GM20000 (cell line): ENCODE data around the gene ITPR3.

Source experiments
- DNase-seq: peaks from one replicate; pipeline ENCODE4 v3.0.0; 2012; ENCODE audit warnings: low spot score
- CTCF ChIP-seq: IDR thresholded peaks from 2 replicates; pipeline ENCODE4 v1.5.1; 2012; ENCODE audit warnings: mild to moderate bottlenecking, control low read depth; ENCODE audit errors: extremely low read depth, missing control alignments

Gene ITPR3

GRCh38 chr6:33729059-33729458 lies 107.9 kb downstream of the ITPR3 start:
- DNase-seq, result no peak
- no peak for TF ChIP-seq CTCF

DNA sequence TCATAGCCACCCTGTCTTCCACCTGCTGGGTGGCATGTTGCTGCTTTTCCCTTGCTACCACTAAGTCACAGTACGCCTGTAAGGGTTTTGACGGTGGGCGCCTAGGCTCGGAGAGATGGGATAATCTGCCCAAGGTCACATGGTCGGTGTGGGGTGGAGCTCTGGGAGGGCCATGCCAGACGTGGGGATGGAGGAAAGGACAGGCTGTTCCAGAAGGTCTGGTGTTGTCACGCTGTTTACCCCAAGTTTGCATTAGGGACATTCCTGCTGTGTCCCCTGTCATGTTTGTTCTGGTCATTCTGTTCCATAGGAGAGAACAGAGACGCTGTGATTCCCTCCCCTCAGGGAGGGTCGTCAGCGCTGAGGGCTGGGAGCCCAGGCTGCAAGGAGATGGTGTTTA lies 109.5 kb downstream of the ITPR3 start:
- no peak for TF ChIP-seq CTCF
- no peak for DNase-seq

GRCh38 chr6:33731035-33731434 lies 109.9 kb downstream of the ITPR3 start:
- no peak for TF ChIP-seq CTCF
- DNase-seq, result no peak

GRCh38 chr6:33731751-33732282 lies 110.7 kb downstream of the ITPR3 start:
- TF ChIP-seq CTCF, result no peak
- no peak for DNase-seq

DNA sequence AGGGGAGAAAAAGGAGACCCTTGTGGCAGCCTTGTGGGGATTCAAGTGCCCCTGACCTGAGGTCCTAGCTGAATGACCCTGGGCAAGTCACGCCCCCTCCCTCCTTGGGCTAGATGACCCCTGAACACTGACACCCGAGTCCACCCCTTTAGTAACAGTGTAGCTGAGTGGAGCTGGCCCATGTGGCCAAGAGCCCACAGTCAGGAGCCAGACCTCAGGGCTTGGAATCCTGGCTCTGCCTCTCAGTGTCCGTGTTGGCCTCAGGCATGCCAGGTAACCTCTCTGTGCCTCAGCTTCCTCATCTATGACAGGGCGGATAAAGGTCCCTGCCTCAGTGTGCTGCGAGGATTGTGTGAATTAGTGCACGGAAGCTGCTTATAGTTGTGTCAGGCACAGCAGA lies 111.3 kb downstream of the ITPR3 start:
- no peak for TF ChIP-seq CTCF
- no peak for DNase-seq

DNA sequence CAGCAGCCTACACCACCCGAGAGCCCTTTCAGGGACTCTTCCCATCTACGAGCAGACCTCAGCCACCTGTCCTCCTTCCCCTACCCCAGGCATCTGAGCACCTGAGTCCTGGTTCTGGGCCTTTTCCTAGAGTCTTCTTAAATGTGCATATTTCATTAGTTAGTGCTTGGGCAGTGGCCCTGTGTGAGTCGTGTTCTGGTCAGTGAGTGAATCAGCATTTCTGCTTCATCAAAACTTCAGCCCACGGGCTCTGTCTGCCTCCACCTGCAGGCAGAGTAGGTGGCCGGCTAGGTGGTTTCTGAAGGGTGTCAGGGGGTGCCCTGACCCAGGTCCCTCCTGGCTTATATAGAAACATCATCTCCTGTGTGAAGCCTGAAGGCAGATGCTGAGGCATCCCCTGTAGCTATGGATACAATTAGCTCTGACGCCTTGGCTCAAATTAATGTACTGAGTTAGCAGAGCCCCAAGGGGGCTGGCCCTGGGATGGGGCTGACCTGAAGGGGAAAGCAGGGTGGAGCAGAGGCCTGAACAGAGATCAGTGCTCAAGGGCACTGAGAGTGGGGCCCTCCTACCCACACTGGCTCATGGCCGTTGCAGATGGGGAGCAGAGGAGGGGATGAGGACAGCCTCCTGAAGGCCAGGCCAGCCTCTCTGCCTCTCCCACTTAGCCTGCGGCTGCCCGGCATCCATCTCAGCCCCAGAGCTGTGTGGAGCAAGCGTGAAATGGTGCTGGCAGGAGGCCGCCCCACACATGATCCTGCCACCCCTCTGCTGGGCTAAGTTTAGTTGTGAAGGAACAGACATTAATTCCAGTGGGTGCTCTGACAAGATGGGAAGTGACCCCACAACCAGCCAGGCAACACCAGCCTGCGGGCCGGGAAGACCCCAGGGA lies 111.9 kb downstream of the ITPR3 start:
- no peak for DNase-seq
- TF ChIP-seq CTCF, result no peak

GRCh38 chr6:33733709-33734007 lies 112.5 kb downstream of the ITPR3 start:
- no peak for DNase-seq
- no peak for TF ChIP-seq CTCF
